NCI-H2227 treated with DMSO at 0.1 percent for 48 hours (cell line): ENCODE measurements around the gene PSG5.
"Not testable (repeated sequence)": the region's sequence is repeated elsewhere in the genome, so short reads cannot be mapped to it uniquely, and the experiment has no call there.

ENCODE experiments used
- DNase-seq: peaks from one replicate; lab custom pipeline; 2025; lab: John Stamatoyannopoulos, UW

The PSG5 gene

GRCh38 chr19:43186311-43186935 lies at the start of gene PSG5:
Gene PSG5, minus strand, starts transcription at chr19:43186536. Its CDS starts 131 bp downstream, at chr19:43186405.
- not testable (repeated sequence) for DNase-seq

GRCh38 chr19:43235686-43236085 lies 49.4 kb upstream of the PSG5 start:
- not testable (repeated sequence) for DNase-seq

- DNase-seq = no peak
These were observed 43.0 kb upstream of the PSG5 start for GRCh38 chr19:43229315-43229714.

GRCh38 chr19:43228730-43229129 lies 42.4 kb upstream of the PSG5 start:
- DNase-seq = not testable (repeated sequence)

- not testable (repeated sequence) for DNase-seq
These were observed 40.6 kb upstream of the PSG5 start for GRCh38 chr19:43226986-43227385.

GRCh38 chr19:43224855-43225253 lies 38.5 kb upstream of the PSG5 start:
- no peak for DNase-seq

- not testable (repeated sequence) for DNase-seq
These were observed 38.0 kb upstream of the PSG5 start for GRCh38 chr19:43224201-43224854.

GRCh38 chr19:43221891-43222290 lies 35.6 kb upstream of the PSG5 start:
- DNase-seq = not testable (repeated sequence)

GRCh38 chr19:43219136-43219535 lies 32.8 kb upstream of the PSG5 start:
- not testable (repeated sequence) for DNase-seq

GRCh38 chr19:43215881-43216280 lies 29.5 kb upstream of the PSG5 start:
- DNase-seq = not testable (repeated sequence)

GRCh38 chr19:43207991-43208390 lies 21.7 kb upstream of the PSG5 start:
- DNase-seq = no peak

- DNase-seq = not testable (repeated sequence)
These were observed 20.8 kb upstream of the PSG5 start for GRCh38 chr19:43207174-43207573.

GRCh38 chr19:43205471-43206105 lies 19.3 kb upstream of the PSG5 start, which contains the start of gene PSG4:
Gene PSG4, minus strand, starts transcription at chr19:43205638. Its CDS starts 102 bp downstream, at chr19:43205536.
- not testable (repeated sequence) for DNase-seq

GRCh38 chr19:43203611-43204010 lies 17.3 kb upstream of the PSG5 start:
- DNase-seq = not testable (repeated sequence)

GRCh38 chr19:43201891-43202290 lies 15.6 kb upstream of the PSG5 start:
- not testable (repeated sequence) for DNase-seq

GRCh38 chr19:43201337-43201801 lies 15.0 kb upstream of the PSG5 start:
- DNase-seq = not testable (repeated sequence)

- not testable (repeated sequence) for DNase-seq
These were observed 12.5 kb upstream of the PSG5 start for GRCh38 chr19:43198686-43199419.

GRCh38 chr19:43197666-43198397 lies 11.5 kb upstream of the PSG5 start:
- not testable (repeated sequence) for DNase-seq

- DNase-seq = not testable (repeated sequence)
These were observed 8.1 kb upstream of the PSG5 start for GRCh38 chr19:43194397-43194796.

- not testable (repeated sequence) for DNase-seq
These were observed 6.2 kb upstream of the PSG5 start for GRCh38 chr19:43192381-43193155.

- DNase-seq = not testable (repeated sequence)
These were observed 1.8 kb upstream of the PSG5 start for GRCh38 chr19:43188092-43188491.
